Motor neuron (in vitro differentiated cells): ENCODE measurements around the gene C3orf20. TPM values are rescaled to one million over a fixed set of nuclear protein-coding genes. Genes with fewer than 3 reads are reported as not detected.

Experiments
- ATAC-seq, 8 experiments: fragments of 200-7000 bp; cut with Tn5 transposase; replicated peaks in 6 of 8; 2 replicates each; pipeline ENCODE4 v1.8.0; 2021; ENCODE audit warnings: mild to moderate bottlenecking in 8 of 8, moderate library complexity in 8 of 8
- H3K27ac ChIP-seq, 2 donors: fragments of 250-450 bp; sonication (Bioruptor Pico); 2 replicates each; pipeline ENCODE4 v1.9.0; 2021; ENCODE audit warnings: antibody characterized with exemption in 2 of 2, mild to moderate bottlenecking in 2 of 2, moderate library complexity in 1 of 2
- H3K4me1 ChIP-seq, 2 donors: fragments of 250-450 bp; sonication (Bioruptor Pico); replicated peaks in 1 of 2; 2 replicates each; pipeline ENCODE4 v1.6.1; 2021; ENCODE audit warnings: antibody characterized with exemption in 2 of 2, mild to moderate bottlenecking in 2 of 2, moderate library complexity in 1 of 2
- H3K4me3 ChIP-seq, 5 donors: fragments of 250-450 bp; sonication (Bioruptor Pico); 2 replicates each; pipeline ENCODE4 v1.9.0; 2021; ENCODE audit warnings: antibody characterized with exemption in 5 of 5, mild to moderate bottlenecking in 5 of 5, moderate library complexity in 4 of 5
- WGBS, 10 experiments: fragments of 450-650 bp; shearing (Covaris generic); methylation state at CpG; one replicate each; pipeline ENCODE4 v1.0.0; 2022; 5-methylcytosine and 5-hydroxymethylcytosine counted together
- in situ Hi-C, 9 experiments: fragments of 400-800 bp; cut with MboI; loops; one replicate each; pipeline ENCODE4 v1.15.0; 2021; ENCODE audit warnings: low sequenced_read_pairs in 9 of 9, low pct_unique_long_range_greater_than_20kb in 2 of 9; ENCODE audit not compliant: unreplicated experiment in 9 of 9
- total RNA-seq, 8 experiments: library from RNA; unstranded; fragments of 300-600 nt; gene quantifications; 2 replicates each; pipeline versions ENCODE4 v1.2.3 to v1.2.4, GENCODE V29; 2022

C3orf20 gene
- total RNA-seq, 8 experiments from 2014 or later = 0.09 to 0.43 (median 0.21) TPM; not detected in 3

- in situ Hi-C loops = no loop called here
- 0 to 37% (median 19%) methylated on average over 1 to 5 of the region's 7 CpGs; no CpG with 5 or more reads in 5 of the 10 experiments for WGBS, 10 experiments
- peaks cover 0 to 10% of the 10 kb centered on the region in 2 donors for H3K4me1 ChIP-seq
- no peak overlapping the region for H3K27ac ChIP-seq
- ATAC-seq = peak in 3 of 8 experiments; percentile 1 to 8 (median 4)
- H3K4me3 ChIP-seq = peak overlapping the region in 2 of 5 donors; percentile 43 to 48
Measured at GRCh38 chr3:14811684-14812083, 136.7 kb downstream of the C3orf20 start.

- Histone ChIP-seq H3K27ac (no peak overlapping the region), H3K4me1 (peaks cover 0 to 10% of the 10 kb centered on the region in 2 donors), H3K4me3 (no peak overlapping the region)
- in situ Hi-C loops = no loop called here
- WGBS, 10 experiments = 29 to 100% (median 56%) methylated on average over 2 to 6 of the region's 9 CpGs; no CpG with 5 or more reads in 2 of the 10 experiments
- no peak for ATAC-seq
Measured at GRCh38 chr3:14812196-14812790, 137.4 kb downstream of the C3orf20 start.

- no peak overlapping the region for H3K4me3 ChIP-seq
- H3K27ac ChIP-seq = no peak overlapping the region
- in situ Hi-C loops = no loop called here
- peaks cover 0 to 10% of the 10 kb centered on the region in 2 donors for H3K4me1 ChIP-seq
- peak in 3 of 8 experiments; percentile 19 to 32 (median 31) for ATAC-seq
- WGBS, 10 experiments = 25 to 100% (median 100%) methylated on average over 1 to 3 of the region's 4 CpGs; no CpG with 5 or more reads in 3 of the 10 experiments
Measured at GRCh38 chr3:14814411-14814871, 139.5 kb downstream of the C3orf20 start.

GRCh38 chr3:14816359-14816758, 141.4 kb downstream of the C3orf20 start:
- no peak for ATAC-seq
- Histone ChIP-seq H3K27ac (no peak overlapping the region), H3K4me1 (peaks cover 0 to 10% of the 10 kb centered on the region in 2 donors), H3K4me3 (no peak overlapping the region)
- WGBS, 10 experiments = 70 to 100% (median 95%) methylated on average over 1 to 3 of the region's 3 CpGs; no CpG with 5 or more reads in 3 of the 10 experiments
- in situ Hi-C loops = no loop called here

- WGBS, 10 experiments = 83 to 97% (median 90%) methylated on average over 1 to 13 of the region's 25 CpGs; no CpG with 5 or more reads in 5 of the 10 experiments
Measured at GRCh38 chr3:14818804-14819500, 144.0 kb downstream of the C3orf20 start, which contains the start of gene FGD5. Gene FGD5 (plus strand): TSS chr3:14818962. CDS start chr3:14819072, 110 bp downstream.

GRCh38 chr3:14819671-14820070, 144.7 kb downstream of the C3orf20 start:
- ATAC-seq = no peak
- H3K4me3 ChIP-seq = no peak overlapping the region
- peaks cover 6 to 7% of the 10 kb centered on the region in 2 donors for H3K4me1 ChIP-seq
- 45 to 100% (median 72%) methylated on average over 1 to 5 of the region's 10 CpGs; no CpG with 5 or more reads in 6 of the 10 experiments for WGBS, 10 experiments
- in situ Hi-C loops = no loop called here
- no peak overlapping the region for H3K27ac ChIP-seq

More at GRCh38 chr3:14818804-14819500, 144.0 kb downstream of the C3orf20 start, which contains the start of gene FGD5:
- no peak for ATAC-seq
- in situ Hi-C loops = no loop called here
- Histone ChIP-seq H3K27ac (no peak within 1 kb of the TSS), H3K4me3 (no peak within 1 kb of the TSS), H3K4me1 (peaks cover 6 to 14% of the 10 kb centered on the region in 2 donors)

GRCh38 chr3:14820156-14820555, 145.2 kb downstream of the C3orf20 start:
- WGBS, 10 experiments = 88 to 100% (median 100%) methylated on average over 1 to 11 of the region's 17 CpGs; no CpG with 5 or more reads in 5 of the 10 experiments
- no peak overlapping the region for H3K4me3 ChIP-seq
- in situ Hi-C loops = no loop called here
- no peak for ATAC-seq
- H3K27ac ChIP-seq = no peak overlapping the region
- peaks cover 6 to 7% of the 10 kb centered on the region in 2 donors for H3K4me1 ChIP-seq

- H3K4me3 ChIP-seq = no peak overlapping the region
- in situ Hi-C loops = no loop called here
- H3K27ac ChIP-seq = no peak overlapping the region
- WGBS, 10 experiments = 77 to 98% (median 90%) methylated on average over 1 to 13 of the region's 16 CpGs; no CpG with 5 or more reads in 5 of the 10 experiments
- no peak for ATAC-seq
- peaks cover 6 to 7% of the 10 kb centered on the region in 2 donors for H3K4me1 ChIP-seq
Measured at GRCh38 chr3:14821151-14821550, 146.2 kb downstream of the C3orf20 start.

GRCh38 chr3:14822134-14822533, 147.2 kb downstream of the C3orf20 start:
- peaks cover 6 to 7% of the 10 kb centered on the region in 2 donors for H3K4me1 ChIP-seq
- in situ Hi-C loops = no loop called here
- WGBS, 10 experiments = 73 to 100% (median 90%) methylated on average over 2 to 3 of the region's 3 CpGs; no CpG with 5 or more reads in 1 of the 10 experiments
- H3K4me3 ChIP-seq = no peak overlapping the region
- H3K27ac ChIP-seq = no peak overlapping the region
- ATAC-seq = no peak

Other genes with a start within 250 kb of the C3orf20 start
- gene GRIP2, start 134.8 kb upstream of the C3orf20 start, total RNA-seq = 10 to 100 TPM in 2 of 8 experiments, 1 to 10 TPM in 6; 3.1 to 25.1 (median 4.6) TPM
- gene CCDC174, start 23.4 kb upstream of the C3orf20 start, total RNA-seq = 10 to 100 TPM; 16.4 to 38.6 (median 23.2) TPM
- gene FGD5, start 143.8 kb downstream of the C3orf20 start, total RNA-seq = 100 to 1,000 TPM in 1 of 8 experiments, 10 to 100 TPM in 2, 1 to 10 TPM in 4, under 1 TPM in 1; 0.73 to 114 (median 4.0) TPM